ENCODE results near the gene MXRA8.
"Not testable (repeated sequence)": the region's sequence is repeated elsewhere in the genome, so short reads cannot be mapped to it uniquely, and the experiment has no call there.

Gene MXRA8, protein sequence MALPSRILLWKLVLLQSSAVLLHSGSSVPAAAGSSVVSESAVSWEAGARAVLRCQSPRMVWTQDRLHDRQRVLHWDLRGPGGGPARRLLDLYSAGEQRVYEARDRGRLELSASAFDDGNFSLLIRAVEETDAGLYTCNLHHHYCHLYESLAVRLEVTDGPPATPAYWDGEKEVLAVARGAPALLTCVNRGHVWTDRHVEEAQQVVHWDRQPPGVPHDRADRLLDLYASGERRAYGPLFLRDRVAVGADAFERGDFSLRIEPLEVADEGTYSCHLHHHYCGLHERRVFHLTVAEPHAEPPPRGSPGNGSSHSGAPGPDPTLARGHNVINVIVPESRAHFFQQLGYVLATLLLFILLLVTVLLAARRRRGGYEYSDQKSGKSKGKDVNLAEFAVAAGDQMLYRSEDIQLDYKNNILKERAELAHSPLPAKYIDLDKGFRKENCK

DNA sequence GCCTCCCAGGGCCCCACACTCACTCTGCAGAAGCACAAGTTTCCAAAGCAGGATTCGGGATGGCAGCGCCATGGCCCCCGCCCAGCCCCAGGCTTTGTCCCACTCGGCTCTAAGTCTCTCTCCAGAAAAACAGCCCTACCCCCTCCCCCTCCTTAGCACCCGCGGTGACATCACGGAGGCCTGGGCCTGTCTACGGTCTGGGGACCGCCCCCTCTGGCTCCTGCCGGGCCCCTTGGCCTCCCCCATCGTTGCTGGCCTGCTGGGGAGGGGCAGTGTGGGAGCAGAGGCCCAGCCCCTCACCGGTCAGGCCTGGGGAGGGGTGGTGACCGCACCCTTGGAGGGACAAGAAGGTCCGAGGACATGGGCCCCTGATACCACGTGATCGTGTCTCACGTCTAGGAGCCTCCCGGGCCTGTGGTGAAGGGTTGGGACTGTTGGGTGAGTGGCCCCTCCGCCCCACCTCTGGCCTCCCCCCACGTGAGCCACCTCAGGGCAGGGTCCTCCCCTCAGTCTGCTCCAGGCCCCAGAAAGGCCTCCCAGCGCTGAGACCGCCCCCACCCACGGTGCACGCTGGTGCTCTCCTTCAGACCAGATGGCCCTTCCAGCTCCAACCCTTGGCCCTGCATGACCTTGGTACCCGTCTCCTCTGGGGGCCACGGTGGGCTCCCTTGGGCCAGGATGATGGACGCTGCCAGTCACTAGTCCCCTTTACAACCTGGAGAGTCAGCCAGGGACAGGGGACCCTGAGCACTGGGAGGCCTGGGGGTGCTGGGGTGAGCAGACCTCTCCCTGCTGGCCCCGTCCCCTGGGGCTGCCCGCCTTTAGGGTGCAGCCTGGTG is at the start of gene MXRA8:
MXRA8 (minus strand) TSS at position 123 of the 839 bp plus-strand sequence; CDS start at position 72, 51 bp downstream.
- DNase-seq (ENCODE audit: low read depth in 2 of 2), result no peak

DNA sequence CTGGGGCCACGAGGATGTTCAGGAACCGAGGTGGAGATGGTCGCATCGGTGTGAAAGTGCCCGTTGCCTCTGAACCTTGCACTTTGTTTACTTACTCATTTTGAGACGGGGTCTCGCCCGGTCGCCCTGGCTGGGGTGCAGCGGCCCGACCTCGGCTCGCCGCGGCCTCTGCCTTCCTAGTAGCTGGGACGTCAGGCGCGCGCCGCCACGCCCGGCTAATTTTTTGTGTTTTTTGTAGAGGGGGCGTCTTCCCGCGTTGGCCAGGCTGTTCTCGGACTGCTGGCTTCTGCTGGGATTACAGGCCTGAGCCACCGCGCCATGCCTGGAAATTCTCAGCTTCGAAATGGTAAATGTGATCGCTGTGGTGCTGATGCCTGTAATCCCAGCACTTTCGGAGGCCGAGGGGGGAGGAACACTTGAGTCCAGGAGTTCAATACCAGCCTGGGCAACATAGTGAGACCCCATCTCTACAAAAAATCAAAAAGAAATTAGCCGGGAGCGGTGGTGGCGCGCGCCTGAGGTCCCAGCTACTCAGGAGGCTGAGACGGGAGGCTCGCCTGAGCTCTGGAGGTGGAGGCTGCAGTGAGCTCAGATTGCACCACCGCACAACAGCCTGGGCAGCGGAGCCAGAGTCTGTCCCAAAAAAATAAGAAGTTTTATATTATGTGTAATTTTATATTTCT is 49.4 kb upstream of the MXRA8 start:
- no peak for DNase-seq (ENCODE audit: low read depth in 2 of 2)

DNA sequence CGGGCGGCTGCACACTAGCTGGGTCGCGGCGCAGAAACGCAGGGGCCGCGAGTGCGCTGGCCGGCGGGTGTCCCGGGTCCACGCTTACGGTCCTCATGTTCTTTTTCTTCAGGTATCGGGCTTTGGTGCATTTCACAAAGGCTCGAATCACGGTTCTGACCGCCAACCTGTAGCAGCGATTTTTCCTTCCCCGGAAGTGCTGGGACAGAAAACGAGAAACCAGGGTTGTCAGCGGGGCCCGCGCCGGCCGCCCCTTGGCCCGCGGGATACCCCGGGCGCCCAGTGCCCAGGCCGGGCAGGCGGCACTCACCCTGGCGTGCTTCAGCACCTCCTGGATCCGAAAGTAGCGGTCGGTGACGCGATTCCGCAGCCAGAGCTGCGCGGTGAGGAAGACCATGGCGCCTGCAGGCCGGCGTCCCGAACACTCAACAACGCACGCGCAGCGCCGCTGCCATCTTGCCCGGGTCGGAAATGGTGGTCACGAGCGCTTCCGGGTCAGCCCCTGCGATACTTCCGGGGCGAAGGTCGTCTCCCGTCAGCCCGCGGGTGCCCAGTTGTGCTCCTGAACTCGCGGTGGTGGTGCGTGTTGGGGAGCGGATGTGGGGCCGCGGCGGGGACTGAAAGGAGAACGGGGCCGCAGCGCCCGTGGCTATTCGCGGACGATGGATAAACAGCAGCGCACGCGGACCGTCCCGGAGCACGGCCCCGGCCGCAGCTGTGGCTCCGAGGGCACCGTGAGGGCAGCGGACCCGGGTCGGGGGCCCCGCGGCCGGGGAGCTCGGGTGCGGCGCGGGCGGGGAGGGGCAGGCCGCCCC is 48.7 kb upstream of the MXRA8 start, which contains the start of gene MRPL20:
MRPL20 (minus strand) TSS at position 473 of the 815 bp plus-strand sequence; CDS start at position 397, 76 bp downstream.
- DNase-seq (ENCODE audit: low read depth in 2 of 2), result peak; percentile 90 to 91

DNA sequence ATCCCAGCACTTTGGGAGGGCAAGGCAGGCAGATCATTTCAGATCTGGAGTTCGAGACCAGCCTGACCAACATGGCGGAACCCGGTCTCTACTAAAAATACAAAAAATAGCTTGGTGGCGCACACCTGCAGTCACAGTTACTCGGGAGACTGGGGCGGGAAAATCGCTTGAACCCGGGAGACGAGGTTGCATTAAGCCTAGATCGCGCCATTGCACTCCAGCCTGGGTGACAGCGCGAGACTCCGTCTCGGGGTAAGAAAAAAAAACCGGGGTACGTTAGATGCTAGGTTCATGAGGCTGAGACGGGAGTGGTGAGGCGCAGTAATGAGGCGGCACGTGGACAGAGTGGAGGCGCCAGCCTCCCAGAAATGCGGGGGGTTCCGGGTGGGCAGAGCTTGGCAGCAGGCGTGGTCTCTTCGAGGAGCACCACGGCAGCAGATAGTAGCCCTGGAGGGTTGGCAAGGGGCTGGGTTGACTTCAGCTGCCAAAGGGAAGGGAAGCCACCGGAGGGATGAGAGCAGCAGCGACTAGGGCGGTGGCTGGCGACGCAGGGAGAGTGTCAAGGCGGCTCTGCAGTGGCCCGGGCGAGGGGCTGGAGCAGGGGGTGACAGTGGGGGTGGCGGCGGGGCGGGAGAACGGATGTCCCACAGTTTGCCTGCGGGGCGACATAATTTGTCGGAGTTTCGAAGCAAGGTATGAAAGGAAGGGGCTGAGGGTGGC is 47.9 kb upstream of the MXRA8 start:
- no peak for DNase-seq (ENCODE audit: low read depth in 2 of 2)

DNA sequence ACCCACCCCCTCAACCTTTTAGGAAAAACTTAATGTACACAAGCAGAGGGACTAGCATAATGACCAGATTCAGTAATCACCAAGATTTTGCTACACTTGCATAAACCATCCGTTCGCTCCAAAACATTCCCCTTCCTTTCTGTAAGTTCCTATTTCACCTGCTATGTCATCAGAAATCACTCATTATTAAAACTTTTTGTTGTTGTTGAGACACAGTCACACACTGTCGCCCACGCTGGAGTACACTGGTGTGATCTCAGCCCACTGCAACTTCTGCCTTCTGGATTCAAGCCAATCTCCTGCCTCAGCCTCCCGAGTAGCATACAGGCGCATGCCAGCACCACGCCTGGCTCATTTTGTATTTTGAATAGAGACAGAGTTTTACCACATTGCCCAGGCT is 45.3 kb upstream of the MXRA8 start:
- no peak for DNase-seq (ENCODE audit: low read depth in 2 of 2)

DNA sequence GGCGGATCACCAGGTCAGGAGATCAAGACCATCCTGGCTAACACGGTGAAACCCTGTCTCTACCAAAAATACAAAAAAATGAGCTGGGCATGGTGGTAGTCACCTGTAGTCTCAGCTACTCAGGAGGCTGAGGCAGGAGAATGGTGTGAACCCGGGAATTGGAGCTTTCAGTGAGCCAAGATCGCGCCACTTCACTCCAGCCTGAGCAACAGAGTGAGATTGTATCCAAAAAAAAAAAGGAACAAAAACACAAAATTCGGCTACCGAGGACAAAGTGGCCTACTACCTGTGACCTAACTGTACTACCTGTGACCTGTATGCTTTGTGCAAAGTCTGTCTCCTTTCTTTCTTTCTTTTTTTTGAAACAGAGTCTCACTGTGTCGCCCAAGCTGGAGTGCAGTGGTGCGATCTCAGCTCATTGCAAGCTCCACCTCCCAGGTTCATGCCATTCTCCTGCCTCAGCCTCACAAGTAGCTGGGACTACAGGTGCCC is 44.6 kb upstream of the MXRA8 start:
- DNase-seq (ENCODE audit: low read depth in 2 of 2), result not testable (repeated sequence)

DNA sequence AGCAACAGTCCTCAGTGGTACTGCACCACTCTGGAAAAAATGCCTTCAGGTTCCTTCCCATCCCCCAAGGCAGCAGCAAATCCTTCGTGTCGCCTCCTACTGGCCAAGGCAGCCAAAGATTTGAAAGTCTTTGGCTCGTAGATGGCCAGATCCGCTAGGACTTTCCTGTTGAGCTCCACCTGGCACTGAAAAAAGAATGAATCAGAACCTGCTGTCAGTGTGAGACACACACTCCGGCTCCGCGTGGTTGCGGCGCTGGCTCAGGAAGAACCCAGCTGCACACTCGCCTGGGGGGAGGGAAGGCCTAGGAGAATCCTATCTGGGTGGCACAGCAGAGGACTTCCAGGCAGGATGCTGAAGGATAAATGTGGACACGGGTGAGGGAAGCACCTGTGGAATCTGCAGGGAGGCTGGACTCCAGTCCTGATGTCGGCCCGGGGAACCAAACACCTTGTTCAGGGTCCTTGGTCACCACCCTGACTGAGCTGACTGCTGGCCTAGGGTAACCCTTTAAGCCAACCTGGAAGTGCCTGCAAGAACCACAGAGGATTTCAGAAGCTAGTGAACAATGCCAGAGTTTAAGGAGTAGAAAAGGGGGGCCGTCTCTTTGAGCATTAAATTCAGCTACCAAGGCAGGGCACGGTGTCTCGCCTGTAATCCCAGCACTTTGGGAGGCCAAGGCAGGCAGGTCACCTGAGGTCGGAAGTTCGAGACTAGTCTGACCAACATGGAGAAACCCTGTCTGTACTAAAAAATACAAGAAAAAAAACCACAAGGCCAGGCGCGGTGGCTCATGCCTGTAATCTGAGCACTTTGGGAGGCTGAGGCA is 43.9 kb upstream of the MXRA8 start:
- DNase-seq (ENCODE audit: low read depth in 2 of 2), result no peak

DNA sequence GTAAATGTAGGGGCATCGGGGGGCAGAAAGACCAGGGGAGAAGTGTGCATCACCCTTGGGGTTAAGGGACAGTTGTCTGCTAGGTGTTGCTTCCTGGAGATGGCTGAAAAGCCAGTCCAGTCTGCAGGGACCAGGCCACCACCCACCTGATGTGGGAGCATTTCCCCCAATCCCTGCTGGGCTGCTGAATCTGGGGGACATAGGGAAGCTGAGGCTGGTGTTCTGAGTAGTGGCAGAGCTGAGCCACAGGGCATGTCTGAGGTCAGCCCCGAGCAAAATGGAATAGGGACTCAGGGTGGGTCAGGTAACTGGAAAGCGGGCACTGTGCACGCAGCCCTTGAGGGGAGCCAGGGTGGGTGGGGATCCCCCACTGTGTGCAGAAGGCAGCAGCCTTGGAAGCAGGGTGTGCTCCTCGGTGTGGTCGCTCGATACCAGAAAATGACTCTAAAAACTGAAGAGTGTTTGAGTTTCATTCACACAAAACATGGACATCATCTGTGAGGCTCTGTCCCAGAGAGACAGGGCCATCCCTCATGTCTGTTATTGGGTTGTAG is 43.2 kb upstream of the MXRA8 start:
- no peak for DNase-seq (ENCODE audit: low read depth in 2 of 2)

DNA sequence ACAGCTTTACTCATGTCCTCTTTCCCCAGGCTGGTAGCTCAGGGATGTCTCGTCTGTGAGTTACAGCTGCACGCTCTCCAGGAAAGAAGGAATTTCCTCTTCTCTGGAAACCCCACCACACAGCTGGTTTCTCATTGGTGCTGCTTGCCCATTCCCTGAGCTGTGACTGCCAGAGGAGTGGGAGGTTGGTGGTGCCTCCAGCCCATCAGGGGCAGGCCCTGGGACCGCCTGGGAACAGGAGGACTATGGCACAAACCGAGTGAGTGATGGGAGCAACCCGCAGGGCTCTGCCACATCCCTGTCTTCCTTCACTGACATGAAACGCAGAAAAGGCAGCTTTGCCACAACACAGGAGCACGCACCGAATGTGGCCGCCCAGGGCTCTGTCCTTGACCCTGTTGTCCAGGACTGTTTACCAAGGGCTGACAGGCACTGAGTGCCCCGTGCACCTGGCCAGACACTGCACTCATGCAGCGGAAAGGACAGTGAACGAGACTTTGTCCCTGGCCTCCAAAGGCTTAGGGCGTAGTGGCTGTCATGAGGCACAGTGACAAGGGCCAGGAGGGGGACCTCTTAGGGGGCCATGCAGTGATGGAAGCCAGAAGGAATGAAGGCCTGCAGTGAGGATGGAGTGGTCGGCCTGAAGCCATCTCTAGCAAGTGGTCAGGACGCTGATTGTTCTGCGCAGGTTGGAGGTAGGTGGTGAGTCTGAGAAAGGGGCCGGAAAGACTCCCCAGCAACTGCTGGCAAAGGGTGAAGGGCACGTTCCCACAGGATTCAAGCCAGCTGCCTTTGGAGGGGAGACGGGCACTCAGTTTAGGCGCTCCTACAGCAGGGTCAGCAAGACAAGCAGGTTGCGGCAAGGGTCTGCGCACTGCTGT is 42.5 kb upstream of the MXRA8 start:
- DNase-seq (ENCODE audit: low read depth in 2 of 2), result no peak

DNA sequence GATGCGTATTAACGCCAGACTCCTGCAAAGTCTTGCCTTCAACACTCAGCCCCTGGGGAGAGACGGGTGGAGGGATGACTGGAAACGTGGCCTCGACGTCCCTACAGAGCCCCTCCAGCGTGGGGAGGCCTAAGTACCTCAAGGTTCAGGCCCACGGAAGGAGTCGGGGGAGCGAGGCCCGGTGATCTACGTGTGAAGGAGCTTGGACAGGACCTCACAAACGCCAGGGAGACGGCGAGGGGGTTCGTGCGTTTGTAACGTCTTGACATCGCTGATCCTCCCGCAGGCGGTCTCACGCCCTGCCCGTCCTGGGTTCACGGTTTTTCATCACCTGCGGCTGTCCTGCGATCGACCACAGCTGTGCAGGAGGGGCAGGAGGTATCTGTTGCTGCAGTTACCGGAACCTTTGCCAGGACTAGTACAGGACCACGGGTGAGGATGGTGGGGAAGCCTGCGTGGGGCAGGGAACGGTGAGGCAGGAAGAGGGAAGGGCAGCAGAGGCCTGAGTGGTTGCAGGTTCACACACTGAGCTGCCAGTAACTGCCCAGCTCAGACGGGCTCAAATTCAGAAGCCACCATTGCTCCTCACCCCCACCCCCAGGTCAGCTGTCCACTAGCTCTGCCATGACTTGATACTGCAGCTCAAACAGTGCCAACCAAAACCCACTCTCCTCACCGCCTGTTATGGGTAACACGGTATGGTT is 41.7 kb upstream of the MXRA8 start:
- DNase-seq (ENCODE audit: low read depth in 2 of 2), result no peak

DNA sequence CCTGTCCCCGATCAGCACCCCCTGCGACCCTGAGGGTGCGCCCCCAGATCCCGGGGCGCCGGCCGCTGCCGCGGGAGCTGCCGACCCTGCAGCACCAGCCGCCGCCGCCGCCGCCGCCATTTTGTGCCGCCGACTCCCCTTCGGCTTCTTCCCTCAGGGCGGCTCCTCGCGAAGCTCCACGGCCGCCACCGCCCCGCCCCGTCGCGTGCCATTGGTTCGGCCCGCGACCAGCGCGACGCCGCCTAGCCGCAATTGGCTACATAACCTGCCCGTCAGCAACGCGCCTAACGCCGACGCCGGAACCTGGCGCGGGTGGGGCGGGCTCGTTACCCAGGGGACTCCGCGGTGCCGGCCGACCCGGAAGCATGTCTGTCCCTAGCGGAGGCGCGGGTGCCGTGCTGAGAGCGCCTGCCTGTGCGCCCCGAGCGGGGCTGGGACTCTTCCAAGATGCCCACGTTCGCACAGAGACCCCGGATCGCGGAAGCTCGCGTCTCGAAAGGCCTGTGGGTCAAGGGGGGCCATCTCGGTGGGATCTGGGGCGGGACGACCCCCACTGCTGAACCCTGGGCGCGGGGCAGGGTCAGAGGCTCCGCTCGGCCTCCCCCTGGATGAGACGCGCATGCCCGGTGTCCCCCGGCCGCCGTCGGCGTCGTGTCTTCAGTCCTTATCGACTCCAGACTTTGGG is 41.0 kb upstream of the MXRA8 start, which contains the start of gene CCNL2:
CCNL2 (minus strand) TSS at position 149 of the 685 bp plus-strand sequence; CDS start at position 120, 29 bp downstream.
- DNase-seq (ENCODE audit: low read depth in 2 of 2), result peak; percentile 98

DNA sequence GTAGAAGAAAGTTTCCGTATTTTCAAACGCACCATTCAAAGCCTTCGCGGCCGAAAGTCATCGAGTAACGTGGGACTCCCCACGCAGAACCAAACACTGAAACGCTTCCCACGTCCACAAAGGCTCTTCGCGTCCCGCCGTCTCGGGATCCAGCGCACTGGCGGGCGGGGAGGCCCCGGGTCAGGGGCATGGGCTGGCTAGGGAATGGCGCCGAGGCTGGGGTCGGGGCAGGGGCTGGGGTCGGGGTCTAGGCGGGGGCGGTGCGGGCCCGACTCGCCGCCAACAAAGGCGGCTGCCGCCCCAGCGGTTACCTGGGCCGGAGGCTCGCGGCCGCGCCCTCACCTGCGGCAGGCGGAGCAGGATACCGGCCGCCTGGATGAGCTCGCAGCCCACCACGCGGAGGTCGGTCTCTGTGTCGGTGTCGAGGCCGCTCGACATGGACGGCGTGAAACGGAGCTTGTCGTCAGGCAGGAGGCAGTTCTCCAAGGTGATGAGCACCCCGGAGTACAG is 40.4 kb upstream of the MXRA8 start:
- DNase-seq (ENCODE audit: low read depth in 2 of 2), result no peak

DNA sequence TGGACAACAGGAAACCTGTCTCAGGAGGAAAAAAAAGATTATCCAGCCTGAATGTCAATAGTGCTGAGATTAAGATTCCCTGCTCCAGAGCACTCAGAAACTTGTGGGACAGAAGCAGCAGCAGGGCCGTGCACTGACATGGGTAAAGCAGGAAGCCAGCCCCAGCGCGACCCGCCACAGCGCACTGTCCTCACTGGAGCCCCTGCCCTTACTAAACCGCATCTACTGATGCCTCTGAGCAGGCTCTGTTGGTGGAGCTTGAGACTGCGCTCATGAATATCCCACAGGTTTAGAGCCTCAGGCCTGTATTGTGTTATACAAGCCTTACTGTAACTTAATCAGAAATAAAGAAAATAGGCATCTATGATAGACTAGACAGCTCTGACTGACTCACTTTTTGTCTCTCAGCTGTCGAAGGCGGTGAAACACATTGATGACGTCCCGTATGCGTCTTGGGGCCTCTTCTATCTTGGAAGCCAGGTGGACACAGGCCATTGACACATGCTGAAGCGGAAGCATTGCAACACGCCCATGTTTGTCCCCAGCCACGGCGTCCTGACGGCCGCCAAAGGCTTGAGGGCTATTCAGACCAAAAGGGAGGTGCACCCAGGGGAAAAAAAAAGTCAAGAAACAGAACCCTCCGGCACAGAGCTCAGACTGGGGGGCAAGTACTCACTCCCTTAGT is 39.6 kb upstream of the MXRA8 start:
- DNase-seq (ENCODE audit: low read depth in 2 of 2), result no peak

DNA sequence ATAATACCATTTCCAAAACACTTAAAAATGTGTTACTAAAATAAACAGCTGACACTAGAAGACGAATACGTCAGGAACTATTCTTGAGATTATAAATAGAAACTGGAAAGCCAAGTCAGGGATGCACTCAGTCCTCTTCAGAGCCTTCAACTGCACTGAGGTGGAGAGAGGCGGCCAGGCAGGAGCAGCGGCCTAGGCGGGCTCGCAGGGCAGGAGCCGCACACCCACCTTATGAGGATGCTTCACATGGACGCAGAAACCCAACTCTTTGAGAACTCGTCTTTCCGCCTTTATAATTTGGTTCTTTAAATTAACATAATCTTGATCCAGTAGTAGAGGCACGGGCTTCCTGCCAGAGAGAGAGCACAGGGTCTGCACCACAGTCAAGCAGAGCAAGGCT is 36.8 kb upstream of the MXRA8 start:
- DNase-seq (ENCODE audit: low read depth in 2 of 2), result no peak

DNA sequence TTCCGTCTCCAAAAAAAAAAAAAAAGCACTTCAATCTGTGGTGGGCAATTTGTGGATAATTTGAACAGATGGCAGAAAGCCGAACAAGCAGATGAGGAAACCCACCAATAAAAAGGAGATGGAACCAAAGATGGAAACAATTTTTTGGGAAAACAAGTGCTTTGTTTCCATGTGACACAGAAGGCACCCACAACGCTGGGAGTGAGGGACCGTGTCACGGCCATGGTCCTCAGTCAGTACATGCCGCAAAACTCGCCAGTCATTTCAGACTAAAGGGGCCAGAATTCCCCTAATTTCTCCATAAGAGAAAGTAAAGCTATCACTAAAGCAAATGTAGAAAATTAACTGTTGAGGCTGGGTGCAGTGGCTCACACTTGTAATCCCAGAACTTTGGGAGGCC is 35.8 kb upstream of the MXRA8 start:
- DNase-seq (ENCODE audit: low read depth in 2 of 2), result no peak

DNA sequence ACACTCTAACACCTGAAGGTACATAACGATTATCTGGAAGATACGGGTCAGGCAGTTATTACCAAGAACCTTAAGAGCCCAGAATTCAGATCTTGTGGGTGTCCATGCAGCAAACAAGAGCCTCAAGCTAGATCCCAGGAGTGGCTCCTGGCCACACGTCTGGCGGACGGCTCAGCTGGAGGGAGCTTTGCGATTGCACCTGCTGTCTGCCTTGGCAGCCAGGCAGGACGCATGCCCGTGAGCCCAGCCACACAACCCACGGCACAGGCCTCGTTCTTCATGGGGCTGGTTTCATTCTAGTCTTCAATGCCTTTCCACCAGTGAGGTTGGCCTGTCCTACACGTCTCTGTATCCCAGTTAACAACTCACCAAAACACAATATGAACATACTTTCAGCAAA is 35.1 kb upstream of the MXRA8 start:
- no peak for DNase-seq (ENCODE audit: low read depth in 2 of 2)

Data from stimulated activated CD8-positive, alpha-beta memory T cell treated with anti-CD3 and anti-CD28 coated beads, Interleukin-2, amount 100 ng/mL, for 1 hour (primary cell).